WTC11 (cell line): ENCODE measurements around the gene STIMATE.
A peak's percentile ranks its signal among the peaks of the same experiment; 100 is the strongest.

Experiments
- CBFB ChIP-seq: sonication (generic); formaldehyde crosslinking; IDR thresholded peaks from 2 replicates; pipeline ENCODE4 v1.8.1; 2022; ENCODE audit warnings: mild to moderate bottlenecking, low read depth, missing genetic modification reagents
- JUN ChIP-seq: sonication (generic); formaldehyde crosslinking; IDR thresholded peaks from 2 replicates; pipeline ENCODE4 v1.8.0; 2023; ENCODE audit warnings: mild to moderate bottlenecking, missing genetic modification reagents
- SP1 ChIP-seq: sonication (generic); formaldehyde crosslinking; conservative IDR thresholded peaks from 2 replicates; pipeline ENCODE4 v1.8.1; 2022; ENCODE audit warnings: missing genetic modification reagents
- ZNF121 ChIP-seq: sonication (generic); formaldehyde crosslinking; IDR thresholded peaks from 2 replicates; pipeline ENCODE4 v1.8.0; 2023; ENCODE audit warnings: missing genetic modification reagents
- TF ChIP-seq, protein P1 (sequence below): fragments of 200-600 bp; IDR thresholded peaks from 2 replicates; pipeline ENCODE4 v1.8.0; 2022; ENCODE audit warnings: antibody characterized with exemption
- TF ChIP-seq, protein P2 (sequence below): sonication (generic); formaldehyde crosslinking; IDR thresholded peaks from 2 replicates; pipeline ENCODE4 v1.8.1; 2023; ENCODE audit warnings: mild to moderate bottlenecking, missing genetic modification reagents
- TF ChIP-seq, protein P3 (sequence below): sonication (generic); formaldehyde crosslinking; IDR thresholded peaks from 2 replicates; pipeline ENCODE4 v1.8.1; 2022; ENCODE audit warnings: mild to moderate bottlenecking, moderate library complexity, missing genetic modification reagents
- TF ChIP-seq, protein P4 (sequence below): sonication (generic); formaldehyde crosslinking; IDR thresholded peaks from 2 replicates; pipeline ENCODE4 v1.8.0; 2023; ENCODE audit warnings: missing genetic modification reagents, mild to moderate bottlenecking, borderline replicate concordance

DNA sequence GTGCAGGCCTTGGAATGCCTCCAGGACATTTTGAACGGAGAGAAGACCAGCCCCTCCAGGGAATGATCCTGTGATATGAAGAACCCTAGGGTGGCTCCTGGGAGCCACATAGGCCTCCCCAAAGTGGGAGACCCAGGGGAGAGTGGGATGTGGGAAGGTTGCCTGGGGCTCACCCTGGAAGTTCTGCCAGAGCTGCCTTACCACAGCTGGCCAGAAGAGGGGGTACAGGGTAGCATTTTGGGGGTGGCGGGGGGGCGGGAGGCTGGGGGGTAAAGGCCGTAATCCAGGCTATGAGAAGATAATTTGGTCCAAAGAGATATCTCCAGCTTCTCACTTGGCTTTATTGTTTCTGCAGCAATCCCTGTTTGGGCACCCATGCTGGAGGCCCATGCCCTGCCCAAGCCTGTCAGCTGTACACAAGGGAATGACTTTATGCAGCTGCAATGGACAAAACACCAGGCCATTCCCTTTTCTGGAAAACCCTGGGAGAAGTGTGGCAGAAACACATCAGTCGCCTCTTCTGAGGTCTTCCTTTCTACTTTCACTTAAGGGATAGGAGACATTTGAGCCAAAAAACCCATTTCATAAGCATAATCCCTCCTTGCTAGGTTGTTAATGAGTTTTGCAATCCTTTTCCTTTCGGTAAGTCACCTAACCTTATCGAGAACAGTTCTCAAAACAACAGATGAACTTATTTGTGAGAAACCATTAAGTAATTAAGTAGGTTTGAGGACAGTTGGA is 51.5 kb downstream of the STIMATE start:
- TF ChIP-seq, protein P1, sequence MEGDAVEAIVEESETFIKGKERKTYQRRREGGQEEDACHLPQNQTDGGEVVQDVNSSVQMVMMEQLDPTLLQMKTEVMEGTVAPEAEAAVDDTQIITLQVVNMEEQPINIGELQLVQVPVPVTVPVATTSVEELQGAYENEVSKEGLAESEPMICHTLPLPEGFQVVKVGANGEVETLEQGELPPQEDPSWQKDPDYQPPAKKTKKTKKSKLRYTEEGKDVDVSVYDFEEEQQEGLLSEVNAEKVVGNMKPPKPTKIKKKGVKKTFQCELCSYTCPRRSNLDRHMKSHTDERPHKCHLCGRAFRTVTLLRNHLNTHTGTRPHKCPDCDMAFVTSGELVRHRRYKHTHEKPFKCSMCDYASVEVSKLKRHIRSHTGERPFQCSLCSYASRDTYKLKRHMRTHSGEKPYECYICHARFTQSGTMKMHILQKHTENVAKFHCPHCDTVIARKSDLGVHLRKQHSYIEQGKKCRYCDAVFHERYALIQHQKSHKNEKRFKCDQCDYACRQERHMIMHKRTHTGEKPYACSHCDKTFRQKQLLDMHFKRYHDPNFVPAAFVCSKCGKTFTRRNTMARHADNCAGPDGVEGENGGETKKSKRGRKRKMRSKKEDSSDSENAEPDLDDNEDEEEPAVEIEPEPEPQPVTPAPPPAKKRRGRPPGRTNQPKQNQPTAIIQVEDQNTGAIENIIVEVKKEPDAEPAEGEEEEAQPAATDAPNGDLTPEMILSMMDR = peak; percentile 45
- TF ChIP-seq, protein P2, sequence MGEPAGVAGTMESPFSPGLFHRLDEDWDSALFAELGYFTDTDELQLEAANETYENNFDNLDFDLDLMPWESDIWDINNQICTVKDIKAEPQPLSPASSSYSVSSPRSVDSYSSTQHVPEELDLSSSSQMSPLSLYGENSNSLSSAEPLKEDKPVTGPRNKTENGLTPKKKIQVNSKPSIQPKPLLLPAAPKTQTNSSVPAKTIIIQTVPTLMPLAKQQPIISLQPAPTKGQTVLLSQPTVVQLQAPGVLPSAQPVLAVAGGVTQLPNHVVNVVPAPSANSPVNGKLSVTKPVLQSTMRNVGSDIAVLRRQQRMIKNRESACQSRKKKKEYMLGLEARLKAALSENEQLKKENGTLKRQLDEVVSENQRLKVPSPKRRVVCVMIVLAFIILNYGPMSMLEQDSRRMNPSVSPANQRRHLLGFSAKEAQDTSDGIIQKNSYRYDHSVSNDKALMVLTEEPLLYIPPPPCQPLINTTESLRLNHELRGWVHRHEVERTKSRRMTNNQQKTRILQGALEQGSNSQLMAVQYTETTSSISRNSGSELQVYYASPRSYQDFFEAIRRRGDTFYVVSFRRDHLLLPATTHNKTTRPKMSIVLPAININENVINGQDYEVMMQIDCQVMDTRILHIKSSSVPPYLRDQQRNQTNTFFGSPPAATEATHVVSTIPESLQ (CRISPR knock-in tag) = no peak
- TF ChIP-seq SP1 (no peak), CBFB (CRISPR knock-in tag) (no peak), JUN (CRISPR knock-in tag) (no peak), ZNF121 (CRISPR knock-in tag) (no peak)
- TF ChIP-seq, protein P3, sequence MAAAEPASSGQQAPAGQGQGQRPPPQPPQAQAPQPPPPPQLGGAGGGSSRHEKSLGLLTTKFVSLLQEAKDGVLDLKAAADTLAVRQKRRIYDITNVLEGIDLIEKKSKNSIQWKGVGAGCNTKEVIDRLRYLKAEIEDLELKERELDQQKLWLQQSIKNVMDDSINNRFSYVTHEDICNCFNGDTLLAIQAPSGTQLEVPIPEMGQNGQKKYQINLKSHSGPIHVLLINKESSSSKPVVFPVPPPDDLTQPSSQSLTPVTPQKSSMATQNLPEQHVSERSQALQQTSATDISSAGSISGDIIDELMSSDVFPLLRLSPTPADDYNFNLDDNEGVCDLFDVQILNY = no peak
- TF ChIP-seq, protein P4, sequence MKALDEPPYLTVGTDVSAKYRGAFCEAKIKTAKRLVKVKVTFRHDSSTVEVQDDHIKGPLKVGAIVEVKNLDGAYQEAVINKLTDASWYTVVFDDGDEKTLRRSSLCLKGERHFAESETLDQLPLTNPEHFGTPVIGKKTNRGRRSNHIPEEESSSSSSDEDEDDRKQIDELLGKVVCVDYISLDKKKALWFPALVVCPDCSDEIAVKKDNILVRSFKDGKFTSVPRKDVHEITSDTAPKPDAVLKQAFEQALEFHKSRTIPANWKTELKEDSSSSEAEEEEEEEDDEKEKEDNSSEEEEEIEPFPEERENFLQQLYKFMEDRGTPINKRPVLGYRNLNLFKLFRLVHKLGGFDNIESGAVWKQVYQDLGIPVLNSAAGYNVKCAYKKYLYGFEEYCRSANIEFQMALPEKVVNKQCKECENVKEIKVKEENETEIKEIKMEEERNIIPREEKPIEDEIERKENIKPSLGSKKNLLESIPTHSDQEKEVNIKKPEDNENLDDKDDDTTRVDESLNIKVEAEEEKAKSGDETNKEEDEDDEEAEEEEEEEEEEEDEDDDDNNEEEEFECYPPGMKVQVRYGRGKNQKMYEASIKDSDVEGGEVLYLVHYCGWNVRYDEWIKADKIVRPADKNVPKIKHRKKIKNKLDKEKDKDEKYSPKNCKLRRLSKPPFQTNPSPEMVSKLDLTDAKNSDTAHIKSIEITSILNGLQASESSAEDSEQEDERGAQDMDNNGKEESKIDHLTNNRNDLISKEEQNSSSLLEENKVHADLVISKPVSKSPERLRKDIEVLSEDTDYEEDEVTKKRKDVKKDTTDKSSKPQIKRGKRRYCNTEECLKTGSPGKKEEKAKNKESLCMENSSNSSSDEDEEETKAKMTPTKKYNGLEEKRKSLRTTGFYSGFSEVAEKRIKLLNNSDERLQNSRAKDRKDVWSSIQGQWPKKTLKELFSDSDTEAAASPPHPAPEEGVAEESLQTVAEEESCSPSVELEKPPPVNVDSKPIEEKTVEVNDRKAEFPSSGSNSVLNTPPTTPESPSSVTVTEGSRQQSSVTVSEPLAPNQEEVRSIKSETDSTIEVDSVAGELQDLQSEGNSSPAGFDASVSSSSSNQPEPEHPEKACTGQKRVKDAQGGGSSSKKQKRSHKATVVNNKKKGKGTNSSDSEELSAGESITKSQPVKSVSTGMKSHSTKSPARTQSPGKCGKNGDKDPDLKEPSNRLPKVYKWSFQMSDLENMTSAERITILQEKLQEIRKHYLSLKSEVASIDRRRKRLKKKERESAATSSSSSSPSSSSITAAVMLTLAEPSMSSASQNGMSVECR (CRISPR knock-in tag) = no peak
